A673 (cell line): Measurements from ENCODE around the gene CDSN.

Experiments used
- CTCF ChIP-seq: fragments of 300-800, 200-600 bp; sonication (generic); conservative IDR thresholded peaks from 2 replicates; pipeline ENCODE4 v1.5.1; 2017; ENCODE audit warnings: low read depth, mild to moderate bottlenecking, antibody characterized with exemption, low read length, moderate library complexity, mixed read lengths
- EZH2 ChIP-seq: fragments of 200-600 bp; sonication (generic); IDR thresholded peaks from 2 replicates; pipeline ENCODE4 v1.6.1; 2017; ENCODE audit warnings: borderline replicate concordance, low read depth, mild to moderate bottlenecking, mixed read lengths, antibody characterized with exemption, low read length; ENCODE audit not compliant: poor library complexity, severe bottlenecking

GRCh38 chr6:31165986-31166385, 45.7 kb upstream of the CDSN start:
- TF ChIP-seq CTCF: no peak
- no peak for TF ChIP-seq EZH2
